ENCODE measurements around the gene HTATIP2. TPM values are rescaled to one million over a fixed set of nuclear protein-coding genes. Genes with fewer than 3 reads are reported as not detected.
A peak's percentile ranks its signal among the peaks of the same experiment; 100 is the strongest.

HTATIP2 gene
- total and polyA plus RNA-seq, 9 of the 15 experiments (the other 6 are each of a cell fraction or from before 2014, with no cell fraction given), result 48.3 to 90.9 (median 64.4) TPM

DNA sequence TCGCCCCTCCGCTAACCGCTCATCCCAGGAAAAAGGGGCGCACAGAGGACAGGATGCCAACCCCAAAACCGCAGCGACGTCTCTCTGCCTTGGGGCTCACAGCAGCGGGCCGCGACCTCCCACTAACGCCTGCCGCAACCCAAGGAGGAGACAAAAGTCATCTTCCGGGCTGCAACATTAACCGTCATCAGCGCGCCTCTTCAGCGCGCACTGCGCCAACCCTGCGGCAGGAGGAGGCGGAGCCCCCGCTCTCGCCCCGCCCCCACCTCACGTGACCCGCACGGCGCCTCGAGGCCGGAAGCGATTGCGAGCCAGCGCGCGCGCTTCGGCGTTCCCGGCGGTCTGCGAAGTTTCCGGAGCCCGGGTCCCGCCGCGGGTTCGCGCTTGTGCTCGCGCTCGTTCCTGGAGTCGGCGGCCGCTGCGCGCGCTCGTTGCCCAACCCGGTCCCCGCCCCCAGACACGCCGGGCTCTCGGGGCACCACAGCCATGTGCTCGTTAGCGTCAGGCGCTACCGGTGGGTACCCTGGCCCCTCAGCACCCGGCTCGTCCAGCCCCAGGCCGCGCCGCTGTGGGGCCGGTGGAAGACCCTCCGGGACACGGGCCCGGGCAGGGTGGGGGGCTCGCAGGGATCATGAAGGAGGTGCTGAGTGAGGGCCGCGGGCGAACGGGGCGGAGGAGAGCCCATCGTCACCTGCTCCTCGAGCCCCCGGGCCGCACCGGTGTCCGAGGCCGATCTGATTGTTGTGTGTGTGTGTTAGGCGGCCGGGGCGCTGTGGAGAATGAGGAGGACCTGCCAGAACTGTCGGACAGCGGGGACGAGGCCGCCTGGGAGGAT, 24.0 kb downstream of the HTATIP2 start, which contains the start of gene PRMT3 (continued):
- TF ChIP-seq, protein P1, sequence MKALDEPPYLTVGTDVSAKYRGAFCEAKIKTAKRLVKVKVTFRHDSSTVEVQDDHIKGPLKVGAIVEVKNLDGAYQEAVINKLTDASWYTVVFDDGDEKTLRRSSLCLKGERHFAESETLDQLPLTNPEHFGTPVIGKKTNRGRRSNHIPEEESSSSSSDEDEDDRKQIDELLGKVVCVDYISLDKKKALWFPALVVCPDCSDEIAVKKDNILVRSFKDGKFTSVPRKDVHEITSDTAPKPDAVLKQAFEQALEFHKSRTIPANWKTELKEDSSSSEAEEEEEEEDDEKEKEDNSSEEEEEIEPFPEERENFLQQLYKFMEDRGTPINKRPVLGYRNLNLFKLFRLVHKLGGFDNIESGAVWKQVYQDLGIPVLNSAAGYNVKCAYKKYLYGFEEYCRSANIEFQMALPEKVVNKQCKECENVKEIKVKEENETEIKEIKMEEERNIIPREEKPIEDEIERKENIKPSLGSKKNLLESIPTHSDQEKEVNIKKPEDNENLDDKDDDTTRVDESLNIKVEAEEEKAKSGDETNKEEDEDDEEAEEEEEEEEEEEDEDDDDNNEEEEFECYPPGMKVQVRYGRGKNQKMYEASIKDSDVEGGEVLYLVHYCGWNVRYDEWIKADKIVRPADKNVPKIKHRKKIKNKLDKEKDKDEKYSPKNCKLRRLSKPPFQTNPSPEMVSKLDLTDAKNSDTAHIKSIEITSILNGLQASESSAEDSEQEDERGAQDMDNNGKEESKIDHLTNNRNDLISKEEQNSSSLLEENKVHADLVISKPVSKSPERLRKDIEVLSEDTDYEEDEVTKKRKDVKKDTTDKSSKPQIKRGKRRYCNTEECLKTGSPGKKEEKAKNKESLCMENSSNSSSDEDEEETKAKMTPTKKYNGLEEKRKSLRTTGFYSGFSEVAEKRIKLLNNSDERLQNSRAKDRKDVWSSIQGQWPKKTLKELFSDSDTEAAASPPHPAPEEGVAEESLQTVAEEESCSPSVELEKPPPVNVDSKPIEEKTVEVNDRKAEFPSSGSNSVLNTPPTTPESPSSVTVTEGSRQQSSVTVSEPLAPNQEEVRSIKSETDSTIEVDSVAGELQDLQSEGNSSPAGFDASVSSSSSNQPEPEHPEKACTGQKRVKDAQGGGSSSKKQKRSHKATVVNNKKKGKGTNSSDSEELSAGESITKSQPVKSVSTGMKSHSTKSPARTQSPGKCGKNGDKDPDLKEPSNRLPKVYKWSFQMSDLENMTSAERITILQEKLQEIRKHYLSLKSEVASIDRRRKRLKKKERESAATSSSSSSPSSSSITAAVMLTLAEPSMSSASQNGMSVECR (CRISPR knock-in tag; IDR thresholded peaks at IDR 0.05), result peak; percentile 46
- TF ChIP-seq, protein P2, sequence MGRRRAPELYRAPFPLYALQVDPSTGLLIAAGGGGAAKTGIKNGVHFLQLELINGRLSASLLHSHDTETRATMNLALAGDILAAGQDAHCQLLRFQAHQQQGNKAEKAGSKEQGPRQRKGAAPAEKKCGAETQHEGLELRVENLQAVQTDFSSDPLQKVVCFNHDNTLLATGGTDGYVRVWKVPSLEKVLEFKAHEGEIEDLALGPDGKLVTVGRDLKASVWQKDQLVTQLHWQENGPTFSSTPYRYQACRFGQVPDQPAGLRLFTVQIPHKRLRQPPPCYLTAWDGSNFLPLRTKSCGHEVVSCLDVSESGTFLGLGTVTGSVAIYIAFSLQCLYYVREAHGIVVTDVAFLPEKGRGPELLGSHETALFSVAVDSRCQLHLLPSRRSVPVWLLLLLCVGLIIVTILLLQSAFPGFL (CRISPR knock-in tag; IDR thresholded peaks at IDR 0.05), result no peak
- TF ChIP-seq LCOR (CRISPR knock-in tag; IDR thresholded peaks at IDR 0.05) (peak; percentile 64; the same call in 1 of the 2 replicates), SNIP1 (IDR thresholded peaks at IDR 0.05; ENCODE audit: low read depth) (no peak), MBD2 (IDR thresholded peaks at IDR 0.05; ENCODE audit: borderline replicate concordance, low read depth) (no peak), HCFC1 (IDR thresholded peaks at IDR 0.05; ENCODE audit: low read depth, low read length) (peak; percentile 74), FOXK1 (CRISPR knock-in tag; IDR thresholded peaks at IDR 0.05; ENCODE audit: borderline replicate concordance) (0 out of 2 replicates have a peak, but pooled peaks have one; percentile 12), RUNX1 (IDR thresholded peaks at IDR 0.05; ENCODE audit: low read depth) (no peak), NFATC3 (IDR thresholded peaks at IDR 0.05) (no peak), ZNF121 (CRISPR knock-in tag; conservative IDR thresholded peaks at IDR 0.05) (peak; percentile 32; the same call in 1 of the 2 replicates), ZNF551 (CRISPR knock-in tag; IDR thresholded peaks at IDR 0.05) (no peak), ZNF316 (IDR thresholded peaks at IDR 0.05) (0 out of 2 replicates have a peak, but pooled peaks have one; percentile 3), TAF1 (IDR thresholded peaks at IDR 0.05; ENCODE audit: control insufficient read depth, extremely low read depth, insufficient read depth, low read length, severe bottlenecking) (peak; percentile 65), PTTG1 (tag; IDR thresholded peaks at IDR 0.05; ENCODE audit: low read depth) (no peak)
- TF ChIP-seq, protein P3, sequence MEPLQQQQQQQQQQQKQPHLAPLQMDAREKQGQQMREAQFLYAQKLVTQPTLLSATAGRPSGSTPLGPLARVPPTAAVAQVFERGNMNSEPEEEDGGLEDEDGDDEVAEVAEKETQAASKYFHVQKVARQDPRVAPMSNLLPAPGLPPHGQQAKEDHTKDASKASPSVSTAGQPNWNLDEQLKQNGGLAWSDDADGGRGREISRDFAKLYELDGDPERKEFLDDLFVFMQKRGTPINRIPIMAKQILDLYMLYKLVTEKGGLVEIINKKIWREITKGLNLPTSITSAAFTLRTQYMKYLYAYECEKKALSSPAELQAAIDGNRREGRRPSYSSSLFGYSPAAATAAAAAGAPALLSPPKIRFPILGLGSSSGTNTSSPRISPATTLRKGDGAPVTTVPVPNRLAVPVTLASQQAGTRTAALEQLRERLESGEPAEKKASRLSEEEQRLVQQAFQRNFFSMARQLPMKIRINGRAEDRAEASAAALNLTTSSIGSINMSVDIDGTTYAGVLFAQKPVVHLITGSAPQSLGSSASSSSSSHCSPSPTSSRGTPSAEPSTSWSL (CRISPR knock-in tag; IDR thresholded peaks at IDR 0.05; ENCODE audit: borderline replicate concordance), result peak; percentile 73; the same call in 1 of the 2 replicates
- TF ChIP-seq, protein P4, sequence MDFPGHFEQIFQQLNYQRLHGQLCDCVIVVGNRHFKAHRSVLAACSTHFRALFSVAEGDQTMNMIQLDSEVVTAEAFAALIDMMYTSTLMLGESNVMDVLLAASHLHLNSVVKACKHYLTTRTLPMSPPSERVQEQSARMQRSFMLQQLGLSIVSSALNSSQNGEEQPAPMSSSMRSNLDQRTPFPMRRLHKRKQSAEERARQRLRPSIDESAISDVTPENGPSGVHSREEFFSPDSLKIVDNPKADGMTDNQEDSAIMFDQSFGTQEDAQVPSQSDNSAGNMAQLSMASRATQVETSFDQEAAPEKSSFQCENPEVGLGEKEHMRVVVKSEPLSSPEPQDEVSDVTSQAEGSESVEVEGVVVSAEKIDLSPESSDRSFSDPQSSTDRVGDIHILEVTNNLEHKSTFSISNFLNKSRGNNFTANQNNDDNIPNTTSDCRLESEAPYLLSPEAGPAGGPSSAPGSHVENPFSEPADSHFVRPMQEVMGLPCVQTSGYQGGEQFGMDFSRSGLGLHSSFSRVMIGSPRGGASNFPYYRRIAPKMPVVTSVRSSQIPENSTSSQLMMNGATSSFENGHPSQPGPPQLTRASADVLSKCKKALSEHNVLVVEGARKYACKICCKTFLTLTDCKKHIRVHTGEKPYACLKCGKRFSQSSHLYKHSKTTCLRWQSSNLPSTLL (IDR thresholded peaks at IDR 0.05), result no peak
- TF ChIP-seq, protein P5, sequence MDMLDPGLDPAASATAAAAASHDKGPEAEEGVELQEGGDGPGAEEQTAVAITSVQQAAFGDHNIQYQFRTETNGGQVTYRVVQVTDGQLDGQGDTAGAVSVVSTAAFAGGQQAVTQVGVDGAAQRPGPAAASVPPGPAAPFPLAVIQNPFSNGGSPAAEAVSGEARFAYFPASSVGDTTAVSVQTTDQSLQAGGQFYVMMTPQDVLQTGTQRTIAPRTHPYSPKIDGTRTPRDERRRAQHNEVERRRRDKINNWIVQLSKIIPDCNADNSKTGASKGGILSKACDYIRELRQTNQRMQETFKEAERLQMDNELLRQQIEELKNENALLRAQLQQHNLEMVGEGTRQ (CRISPR knock-in tag; IDR thresholded peaks at IDR 0.05), result peak; percentile 97

All from K562 (cell line).